ENCODE results near the gene ACVR1C.
"Not testable (repeated sequence)": the region's sequence is repeated elsewhere in the genome, so short reads cannot be mapped to it uniquely, and the experiment has no call there.

Gene ACVR1C

DNA sequence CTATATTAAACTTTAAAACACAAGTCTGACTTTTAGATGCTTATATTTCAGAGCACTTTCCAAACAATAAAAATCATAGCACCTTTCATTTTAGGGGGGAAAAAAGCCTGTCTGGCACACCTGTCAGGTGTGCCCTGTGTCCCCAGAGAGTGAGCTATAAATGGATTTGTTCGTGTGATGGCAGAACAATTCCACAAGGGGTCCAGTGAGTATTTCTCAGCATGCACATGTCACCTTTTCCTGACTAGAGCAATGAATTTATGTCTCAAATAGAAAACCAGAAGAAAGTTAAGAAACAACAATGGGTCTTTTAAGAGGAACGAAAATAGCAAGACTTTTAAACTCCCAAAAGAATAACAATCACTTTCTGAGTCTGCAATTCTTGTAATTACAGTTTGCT is 55.9 kb downstream of the ACVR1C start:
- DNase-seq, result no peak

- not testable (repeated sequence) for DNase-seq
These were observed 62.0 kb downstream of the ACVR1C start for GRCh38 chr2:157566623-157567022.

DNA sequence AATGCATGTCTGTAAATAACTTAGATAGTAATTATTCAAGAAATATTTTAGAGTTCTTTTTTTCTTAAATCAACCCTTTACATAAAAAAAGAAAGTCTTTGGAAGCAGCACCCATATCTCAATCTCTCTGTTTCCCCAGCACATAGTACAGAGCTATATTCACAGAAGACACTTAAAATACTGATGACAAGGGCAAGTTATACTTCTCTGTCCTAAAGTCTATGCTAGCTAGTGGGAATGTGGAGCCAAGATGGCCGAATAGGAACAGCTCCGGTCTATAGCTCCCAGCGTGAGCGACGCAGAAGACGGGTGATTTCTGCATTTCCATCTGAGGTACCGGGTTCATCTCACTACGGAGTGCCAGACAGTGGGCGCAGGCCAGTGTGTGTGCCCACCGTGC is 62.6 kb downstream of the ACVR1C start:
- not testable (repeated sequence) for DNase-seq

- DNase-seq, result no peak
These were observed 63.1 kb downstream of the ACVR1C start for GRCh38 chr2:157565550-157565949.

GRCh38 chr2:157559890-157560289 is 68.8 kb downstream of the ACVR1C start:
- no peak for DNase-seq

GRCh38 chr2:157559461-157559860 is 69.2 kb downstream of the ACVR1C start:
- no peak for DNase-seq

GRCh38 chr2:157559061-157559460 is 69.6 kb downstream of the ACVR1C start:
- DNase-seq, result no peak

DNA sequence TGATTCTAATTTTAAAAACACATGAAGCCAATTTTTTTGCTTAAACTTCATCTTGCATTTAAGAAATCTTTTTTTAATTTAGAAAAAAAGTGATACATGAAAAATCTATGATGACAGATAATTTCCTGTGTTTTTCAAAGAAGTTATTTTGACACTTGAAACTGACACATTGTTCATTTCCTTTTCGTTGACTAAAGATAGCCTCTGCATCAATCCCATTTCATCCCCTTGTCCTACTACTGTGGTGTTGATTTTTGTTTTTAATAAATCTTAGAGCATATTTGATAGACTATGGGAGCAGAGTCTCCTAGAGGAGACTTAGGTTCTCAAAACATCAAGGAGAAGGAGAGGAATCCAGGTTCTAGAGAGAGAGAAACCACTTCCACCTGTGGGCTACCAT is 70.9 kb downstream of the ACVR1C start:
- DNase-seq, result no peak

DNA sequence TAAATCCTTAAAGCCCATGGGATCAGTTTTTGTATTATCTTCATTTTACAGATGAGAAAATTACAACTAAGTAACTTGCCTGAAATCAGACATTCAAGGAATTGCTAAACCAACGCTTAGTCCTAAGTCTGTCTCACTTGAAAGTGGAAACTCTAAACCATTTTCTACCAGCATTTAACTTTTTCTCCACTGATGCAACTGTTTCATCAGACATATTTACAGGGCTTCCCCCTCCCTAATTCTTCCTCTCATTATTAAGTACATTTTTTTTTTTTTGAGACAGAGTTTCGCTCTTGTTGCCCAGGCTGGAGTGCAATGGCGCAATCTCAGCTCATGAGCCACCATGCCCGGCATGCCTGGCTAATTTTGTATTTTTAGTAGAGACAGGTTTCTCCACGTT is 88.6 kb downstream of the ACVR1C start:
- DNase-seq, result no peak

- no peak for DNase-seq
These were observed 90.6 kb downstream of the ACVR1C start for GRCh38 chr2:157538064-157538463.

GRCh38 chr2:157536815-157537214 is 91.8 kb downstream of the ACVR1C start:
- DNase-seq, result no peak

DNA sequence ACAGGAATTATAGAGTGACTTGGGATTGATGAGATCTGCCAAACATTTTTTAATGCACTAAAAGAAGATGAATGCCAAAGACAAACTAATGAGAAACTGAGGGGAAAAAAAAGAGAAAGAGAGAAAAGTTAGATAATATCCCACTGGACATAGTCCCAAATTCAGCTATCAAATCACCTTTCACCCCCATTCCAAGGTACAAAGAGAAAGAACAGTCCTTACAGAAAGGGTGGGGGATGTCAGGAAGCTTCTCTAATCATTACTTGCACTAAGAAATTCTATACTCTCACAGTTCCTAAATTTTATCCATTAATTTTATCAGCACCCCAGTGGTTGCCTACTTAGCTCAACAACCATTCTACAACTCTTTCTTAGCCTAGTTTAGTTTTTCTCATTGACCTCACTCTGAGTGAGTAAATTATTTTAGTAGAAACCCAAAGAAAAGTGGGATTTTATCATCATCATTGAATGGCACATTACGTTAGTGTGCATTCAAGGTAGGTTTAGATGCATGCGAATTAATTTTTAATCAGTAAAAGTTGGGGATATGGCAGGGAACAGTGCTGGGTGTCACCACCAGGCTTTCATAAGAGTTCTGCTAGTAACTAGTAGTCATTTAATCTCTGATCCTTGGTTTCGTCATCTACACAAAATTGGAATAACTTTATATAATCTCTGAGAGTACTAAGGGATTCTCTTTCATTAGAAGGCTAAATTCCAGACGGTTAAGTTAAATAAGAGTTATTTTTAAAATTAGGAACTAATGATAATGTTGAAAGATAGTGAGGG is 99.5 kb downstream of the ACVR1C start:
- DNase-seq, result no peak

DNA sequence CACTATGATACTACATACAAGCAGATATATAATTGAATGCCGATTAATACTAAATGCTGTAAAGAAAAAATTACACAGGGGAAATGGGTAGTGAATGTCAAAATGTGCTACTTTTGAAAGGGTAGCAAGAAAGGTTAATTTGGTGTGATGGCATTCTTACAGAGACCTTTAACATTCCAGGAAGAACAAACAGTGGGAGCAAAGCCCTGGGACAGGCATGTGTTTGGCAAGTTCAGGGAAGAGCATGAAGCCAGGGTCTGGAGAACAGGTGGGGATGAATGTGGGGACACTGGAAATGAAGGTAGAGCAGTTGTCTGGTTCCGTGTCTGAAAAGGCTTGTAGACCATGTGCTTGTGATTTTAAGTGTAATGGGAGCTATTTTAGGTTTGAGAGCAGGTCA is 102.6 kb downstream of the ACVR1C start:
- no peak for DNase-seq

DNA sequence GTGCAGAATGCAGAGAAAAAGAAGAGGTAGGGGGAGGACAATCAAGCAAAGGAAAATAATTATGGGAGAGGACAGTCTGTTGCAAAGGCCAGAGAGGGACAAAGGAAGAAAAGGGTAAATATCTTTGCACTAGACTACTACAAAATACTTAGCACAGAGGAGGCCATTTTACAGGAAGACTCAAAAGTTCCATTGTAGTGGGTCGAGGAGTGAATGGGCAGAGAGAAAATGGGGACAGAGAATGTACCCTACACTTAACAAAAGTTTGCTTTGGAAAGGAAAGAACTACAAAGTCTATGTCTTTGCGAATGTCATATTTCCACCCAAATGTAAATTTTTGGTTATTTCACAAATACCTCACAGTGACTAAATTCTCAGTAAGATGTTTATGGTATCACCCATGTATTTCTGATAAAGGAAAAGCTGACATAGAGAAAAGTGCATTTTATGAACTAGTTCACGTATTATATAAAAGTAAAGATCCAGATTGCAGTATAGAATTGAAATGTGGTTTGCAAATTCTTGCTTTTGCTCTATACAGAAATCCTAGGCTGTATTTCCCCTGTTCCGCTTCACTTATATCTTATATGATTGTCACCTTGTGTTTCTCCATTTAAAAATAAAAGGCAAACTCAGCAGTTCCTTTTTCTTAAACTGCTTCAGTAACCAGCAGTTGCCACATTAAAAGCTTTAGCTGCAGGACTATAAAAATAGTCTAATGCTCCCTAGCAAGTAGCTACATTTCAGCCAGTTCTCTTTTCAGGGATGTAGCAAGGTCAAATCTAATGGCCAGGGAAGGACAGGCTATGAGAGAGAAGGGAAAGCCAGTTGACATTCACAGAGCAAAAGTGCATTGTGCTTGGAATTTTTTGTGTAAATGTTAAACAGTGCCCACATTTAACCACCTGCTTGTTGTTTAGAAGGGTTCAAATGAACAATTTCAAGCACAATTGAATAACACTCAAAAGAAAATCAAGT is 105.1 kb downstream of the ACVR1C start:
- DNase-seq, result no peak

GRCh38 chr2:157514966-157515365 is 113.7 kb downstream of the ACVR1C start:
- not testable (repeated sequence) for DNase-seq

DNA sequence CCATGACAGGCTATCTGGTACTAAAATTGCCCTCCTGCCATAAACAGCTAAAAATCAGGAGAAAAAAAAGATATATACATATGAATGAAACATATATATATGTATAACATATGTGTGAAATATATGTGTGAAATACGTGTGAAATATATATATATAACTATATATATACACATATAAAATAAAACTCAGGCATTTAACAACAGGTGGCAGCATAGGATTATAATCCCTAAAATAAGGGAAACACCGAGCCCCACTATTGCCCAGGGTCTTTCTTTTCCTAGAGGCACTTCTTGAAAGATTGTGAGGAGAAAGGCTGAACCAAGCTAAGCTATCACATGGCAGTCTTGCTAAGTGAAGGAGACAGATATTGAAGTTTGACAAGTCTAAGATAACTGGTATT is 118.9 kb downstream of the ACVR1C start:
- DNase-seq, result no peak

DNA sequence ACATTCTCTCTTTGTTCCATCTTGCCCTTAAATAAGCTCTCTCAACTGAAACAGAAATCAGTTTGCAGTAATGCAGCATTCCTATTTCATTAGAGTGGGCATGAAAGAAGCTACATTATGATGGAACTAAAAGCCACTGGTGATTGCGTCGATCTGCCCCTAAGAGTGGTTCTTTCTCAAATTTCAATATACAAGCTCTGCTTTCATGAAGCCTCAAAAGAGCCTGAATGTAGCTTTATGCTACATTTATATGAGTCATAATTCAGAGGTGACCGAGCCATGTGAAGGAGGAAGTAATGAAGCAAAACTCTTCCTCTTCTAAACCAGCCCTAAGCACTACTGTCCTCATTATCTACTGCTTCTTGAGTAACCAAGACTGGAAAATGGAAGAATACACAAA is 120.0 kb downstream of the ACVR1C start:
- no peak for DNase-seq

DNA sequence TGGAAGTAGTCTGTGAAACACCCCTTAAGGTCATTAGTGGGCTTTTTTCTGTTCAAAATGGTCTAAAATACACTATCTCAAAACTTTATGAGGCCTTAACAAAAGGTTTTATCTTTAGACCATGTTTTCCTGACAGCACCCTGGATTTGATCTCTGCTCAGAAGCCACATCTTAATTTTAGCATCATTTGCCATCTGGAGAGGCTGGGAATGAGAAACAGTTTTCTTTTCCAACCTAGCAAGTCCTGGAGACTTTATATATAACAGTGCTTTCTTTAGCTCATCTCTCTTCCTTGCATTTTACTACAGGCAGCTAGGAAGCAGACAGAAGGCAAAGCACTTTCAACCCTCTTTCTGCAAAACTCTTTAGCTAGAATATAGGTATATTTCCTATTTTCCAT is 122.1 kb downstream of the ACVR1C start:
- DNase-seq, result no peak

DNA sequence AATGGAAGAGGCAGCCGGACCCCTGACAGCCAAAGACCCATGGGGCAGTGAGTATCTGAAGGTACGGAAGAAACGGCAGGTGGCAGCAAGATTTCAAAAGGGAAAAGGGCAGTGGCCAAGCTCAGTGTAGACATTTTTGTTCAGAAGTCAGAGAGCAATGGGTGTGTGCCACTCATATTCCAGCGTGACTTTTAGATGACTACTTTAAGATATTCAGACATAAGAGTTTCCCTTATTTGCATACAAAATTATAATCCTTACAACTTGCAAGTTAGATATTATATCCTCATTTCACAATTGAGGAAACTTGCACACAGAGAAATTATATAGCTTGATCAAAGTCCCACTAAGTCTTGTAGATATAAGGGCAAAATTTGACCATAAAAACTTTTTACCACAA is 124.0 kb downstream of the ACVR1C start:
- DNase-seq, result no peak

DNA sequence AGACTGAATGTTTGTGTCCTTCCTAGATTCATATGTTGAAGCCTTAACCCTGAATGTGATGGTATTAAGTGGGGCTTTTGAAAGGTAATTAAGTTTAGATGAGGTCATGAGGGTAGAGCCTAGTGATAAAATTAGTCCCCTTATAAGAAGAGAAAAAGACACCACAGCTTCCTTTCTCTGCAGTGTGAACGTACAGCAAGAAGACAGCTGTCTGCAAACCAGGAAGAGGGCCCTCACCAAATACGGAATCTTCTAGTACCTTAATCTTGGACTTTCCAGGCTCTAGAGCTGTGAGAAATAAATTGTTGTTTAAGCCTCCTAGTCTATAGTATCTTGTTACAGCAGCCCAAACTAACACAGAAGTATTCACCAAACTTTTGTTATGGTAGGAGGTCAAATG is 127.6 kb downstream of the ACVR1C start:
- DNase-seq, result no peak

- no peak for DNase-seq
These were observed 128.3 kb downstream of the ACVR1C start for GRCh38 chr2:157500334-157500733.

DNA sequence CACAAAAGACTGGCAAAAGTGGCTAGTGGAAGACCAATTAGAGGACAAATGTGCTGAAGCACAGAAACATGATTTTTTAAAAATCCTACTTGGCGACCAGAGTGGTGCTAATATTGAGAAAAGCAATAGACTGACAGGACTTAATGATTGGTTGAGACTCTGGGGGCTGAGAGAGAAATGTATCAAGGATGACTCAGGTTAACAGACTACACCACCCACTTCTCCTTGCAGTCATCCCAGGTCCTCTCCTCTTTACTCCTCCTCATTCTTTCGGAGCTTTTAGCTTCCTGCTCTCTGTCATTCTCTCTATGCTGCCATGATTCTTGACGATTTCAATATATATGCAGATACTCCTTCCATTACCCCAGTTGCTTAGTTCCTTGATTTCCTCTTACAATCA is 130.2 kb downstream of the ACVR1C start:
- no peak for DNase-seq

- DNase-seq, result no peak
These were observed 130.9 kb downstream of the ACVR1C start for GRCh38 chr2:157497638-157498314.

Data from activated CD4-positive, alpha-beta T cell treated with anti-CD3 and anti-CD28 coated beads, Interleukin-2, amount 50 U/mL, for 48 hours (primary cell).